NB4 (cell line): ENCODE data around the gene THOC2.
"Not testable (repeated sequence)": the region's sequence is repeated elsewhere in the genome, so short reads cannot be mapped to it uniquely, and the experiment has no call there.

Experiments
- DNase-seq: peaks from one replicate; pipeline ENCODE4 v3.0.0; 2010; ENCODE audit warnings: low read depth
- H3K4me3 ChIP-seq: one replicate; pipeline ENCODE4 v1.5.1; 2011; ENCODE audit warnings: mild to moderate bottlenecking, low read depth, low read length, moderate library complexity
- CTCF ChIP-seq: IDR thresholded peaks from one replicate; pipeline ENCODE4 v1.5.1; 2012; ENCODE audit warnings: low read depth, low read length
- MAX ChIP-seq: IDR thresholded peaks from 2 replicates; pipeline ENCODE4 v1.6.1; 2011; ENCODE audit warnings: low read depth, low read length
- MYC ChIP-seq: IDR thresholded peaks from 2 replicates; pipeline ENCODE4 v1.6.1; 2011; ENCODE audit warnings: low read depth, low read length
- POLR2A ChIP-seq: IDR thresholded peaks from 2 replicates; pipeline ENCODE4 v1.6.1; 2011; ENCODE audit warnings: mild to moderate bottlenecking; ENCODE audit not compliant: insufficient read length; ENCODE audit errors: extremely low read depth

Gene THOC2

GRCh38 chrX:123600181-123600580, 132.7 kb downstream of the THOC2 start:
- no peak for TF ChIP-seq CTCF
- TF ChIP-seq POLR2A, result no peak
- no peak for TF ChIP-seq MAX
- TF ChIP-seq MYC, result no peak
- no peak for DNase-seq
- no peak overlapping the region for H3K4me3 ChIP-seq

- TF ChIP-seq CTCF (no peak), MYC (no peak), MAX (no peak), POLR2A (no peak)
- no peak for DNase-seq
- H3K4me3 ChIP-seq, result no peak overlapping the region
These were observed 141.9 kb downstream of the THOC2 start for GRCh38 chrX:123590842-123591486.

- H3K4me3 ChIP-seq, result no peak overlapping the region
- no peak for DNase-seq
- TF ChIP-seq CTCF, result no peak
- no peak for TF ChIP-seq MAX
- TF ChIP-seq POLR2A, result no peak
- no peak for TF ChIP-seq MYC
These were observed 144.1 kb downstream of the THOC2 start for GRCh38 chrX:123588723-123589122.

- DNase-seq, result no peak
- no peak for TF ChIP-seq MYC
- H3K4me3 ChIP-seq, result no peak overlapping the region
These were observed 151.3 kb downstream of the THOC2 start for GRCh38 chrX:123581586-123581985.

- TF ChIP-seq MYC (no peak), CTCF (no peak), MAX (no peak), POLR2A (no peak)
- DNase-seq, result no peak
- no peak overlapping the region for H3K4me3 ChIP-seq
These were observed 152.1 kb downstream of the THOC2 start for GRCh38 chrX:123580792-123581191.

GRCh38 chrX:123574027-123574426, 158.8 kb downstream of the THOC2 start:
- DNase-seq, H3K4me3 ChIP-seq: not testable (repeated sequence)

- no peak for DNase-seq
- no peak overlapping the region for H3K4me3 ChIP-seq
- TF ChIP-seq POLR2A (no peak), MAX (no peak), MYC (no peak), CTCF (no peak)
These were observed 162.8 kb downstream of the THOC2 start for GRCh38 chrX:123570011-123570590.
